Globus pallidus (tissue), 1 donor: ENCODE results near the gene GYG1.

Experiments
- DNase-seq: peaks from one replicate; pipeline ENCODE4 v3.0.0-alpha.2; 2015; ENCODE audit warnings: low spot score

GYG1 gene

GRCh38 chr3:149018247-149018646, 26.9 kb downstream of the GYG1 start:
- DNase-seq: no peak

DNA sequence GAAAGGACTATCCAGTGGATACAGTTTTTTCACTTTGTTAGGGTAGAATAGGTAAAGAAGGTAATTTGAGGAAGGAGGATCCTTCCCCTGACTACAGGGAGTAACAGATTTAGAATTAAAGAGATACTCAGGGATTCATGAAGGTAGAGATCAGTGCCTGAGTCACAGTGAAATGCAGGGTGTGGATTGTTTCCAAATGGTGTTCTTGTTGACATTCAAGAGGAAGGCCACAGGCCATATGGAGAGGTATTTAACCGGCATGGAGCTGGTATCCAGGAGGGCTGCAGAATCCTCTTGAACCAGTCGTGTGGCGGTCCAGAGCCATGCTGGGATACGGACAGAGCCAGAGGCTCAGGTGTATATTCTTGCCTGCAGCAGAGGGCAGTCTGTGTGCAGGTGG, 28.2 kb downstream of the GYG1 start:
- DNase-seq: no peak

GRCh38 chr3:149020196-149020838, 29.0 kb downstream of the GYG1 start:
- peak; percentile 24 for DNase-seq

DNA sequence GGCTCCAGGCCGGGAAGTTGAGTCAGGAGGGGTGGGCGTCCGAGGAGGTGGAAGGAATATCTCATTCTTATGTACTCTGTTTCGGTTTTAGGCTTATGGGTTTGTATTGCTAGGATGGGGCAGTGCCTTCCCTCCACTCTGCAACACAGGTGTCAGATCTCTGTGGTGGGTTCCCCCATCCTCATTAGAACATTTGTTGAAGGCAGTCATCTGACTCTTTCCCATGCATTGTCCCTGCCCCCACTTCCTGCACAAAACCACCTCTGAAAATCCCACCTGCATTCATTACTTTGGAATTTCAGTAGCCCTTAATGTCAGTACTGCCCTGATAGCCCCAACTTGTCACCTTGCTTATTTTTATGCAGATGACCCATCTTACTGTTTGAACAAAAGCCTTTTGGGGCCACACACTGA, 29.5 kb downstream of the GYG1 start:
- DNase-seq: no peak

- no peak for DNase-seq
These were observed 30.5 kb downstream of the GYG1 start for GRCh38 chr3:149021830-149022229.

GRCh38 chr3:149023951-149024350, 32.6 kb downstream of the GYG1 start:
- DNase-seq: no peak

DNA sequence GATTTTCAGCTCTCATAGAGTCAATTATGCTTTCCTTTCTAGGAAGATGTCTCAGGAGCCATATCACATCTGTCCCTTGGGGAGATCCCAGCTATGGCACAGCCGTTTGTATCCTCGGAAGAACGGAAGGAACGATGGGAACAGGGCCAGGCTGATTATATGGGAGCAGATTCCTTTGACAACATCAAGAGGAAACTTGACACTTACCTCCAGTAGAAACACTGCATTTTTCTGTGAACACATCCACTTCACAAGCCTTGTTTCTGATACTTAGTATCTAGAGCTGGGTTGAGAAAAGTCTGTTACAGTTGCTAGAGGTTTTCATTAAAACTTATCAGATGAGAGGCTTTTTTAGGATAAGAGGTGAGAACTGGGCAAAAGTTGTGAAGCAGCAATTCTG, 35.4 kb downstream of the GYG1 start:
- no peak for DNase-seq

DNA sequence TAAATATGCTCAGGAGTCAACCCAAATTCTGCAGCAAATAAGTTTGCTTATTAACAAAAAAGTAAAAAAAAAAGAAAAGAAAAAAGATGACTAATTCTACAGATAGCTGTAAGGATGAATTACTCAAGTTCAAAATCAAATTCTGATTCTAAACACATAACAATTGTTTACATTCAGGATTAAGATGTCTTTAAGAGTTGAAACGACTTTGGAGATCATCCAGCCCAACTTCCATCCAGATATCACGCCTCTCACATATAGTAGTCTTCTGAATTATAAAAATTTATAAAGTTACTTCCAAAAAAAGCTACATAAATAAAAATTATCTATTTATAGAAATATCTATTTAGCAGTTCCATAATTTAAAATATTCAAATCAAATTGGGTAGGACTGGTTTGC, 39.8 kb downstream of the GYG1 start:
- no peak for DNase-seq

GRCh38 chr3:149037684-149038083, 46.3 kb downstream of the GYG1 start:
- DNase-seq: no peak

- no peak for DNase-seq
These were observed 47.0 kb downstream of the GYG1 start for GRCh38 chr3:149038322-149038721.

- no peak for DNase-seq
These were observed 51.5 kb downstream of the GYG1 start for GRCh38 chr3:149042789-149043386.

GRCh38 chr3:149044339-149045083, 53.2 kb downstream of the GYG1 start:
- no peak for DNase-seq

DNA sequence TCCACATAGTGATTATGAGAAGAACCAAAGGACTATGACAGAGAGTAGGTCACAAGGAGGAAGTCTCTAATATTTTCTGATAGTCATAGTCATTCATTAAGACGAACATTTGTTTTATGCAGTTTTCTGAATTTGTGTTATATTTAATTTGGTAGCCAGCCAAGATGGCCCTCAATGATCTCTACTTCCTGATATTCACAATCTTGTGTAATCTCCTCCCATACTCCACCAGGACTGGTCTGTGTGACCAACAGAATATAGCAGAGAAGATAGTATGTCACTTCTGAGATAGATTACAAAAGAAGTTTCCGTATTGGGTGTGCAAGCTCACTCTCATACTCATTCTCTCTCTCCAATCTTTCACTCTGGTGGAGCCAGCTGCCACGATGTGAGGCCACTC, 64.2 kb downstream of the GYG1 start:
- DNase-seq: no peak

DNA sequence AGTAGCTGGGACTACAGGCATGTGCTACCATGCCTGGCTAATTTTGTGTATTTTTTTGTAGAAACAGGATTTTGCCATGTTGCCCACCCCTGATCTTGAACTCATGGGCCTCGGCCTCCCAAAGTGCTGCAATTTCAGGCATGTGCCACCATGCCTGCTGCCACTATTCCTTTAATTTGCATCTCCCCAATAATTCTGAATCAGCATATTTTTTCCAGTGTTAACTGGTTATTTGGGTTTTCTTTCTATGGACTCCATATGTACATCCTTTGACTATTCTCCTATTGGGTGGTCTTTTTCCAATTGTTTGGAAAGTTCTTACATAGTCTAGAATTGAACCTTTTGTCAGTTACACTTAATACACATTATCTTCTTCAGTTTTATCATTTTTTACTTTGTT, 66.9 kb downstream of the GYG1 start:
- no peak for DNase-seq

DNA sequence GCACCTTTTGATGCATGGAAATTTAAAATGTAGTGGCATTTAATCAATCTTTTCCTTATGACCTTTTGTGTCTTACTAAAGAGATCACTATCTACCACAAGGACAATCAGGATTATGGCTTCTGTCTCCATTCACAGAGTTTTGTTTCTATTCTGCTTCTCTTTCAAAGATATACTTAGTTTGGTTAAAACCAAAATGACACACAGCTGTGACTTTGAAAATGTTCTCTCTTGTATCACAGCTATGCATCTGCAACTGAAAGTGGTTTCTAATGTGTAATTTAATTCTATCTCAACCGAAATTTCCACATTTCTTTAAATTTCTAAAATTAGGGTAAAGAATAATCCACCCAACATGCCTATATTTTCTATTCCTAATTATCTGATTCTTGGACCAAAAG, 67.3 kb downstream of the GYG1 start:
- no peak for DNase-seq

DNA sequence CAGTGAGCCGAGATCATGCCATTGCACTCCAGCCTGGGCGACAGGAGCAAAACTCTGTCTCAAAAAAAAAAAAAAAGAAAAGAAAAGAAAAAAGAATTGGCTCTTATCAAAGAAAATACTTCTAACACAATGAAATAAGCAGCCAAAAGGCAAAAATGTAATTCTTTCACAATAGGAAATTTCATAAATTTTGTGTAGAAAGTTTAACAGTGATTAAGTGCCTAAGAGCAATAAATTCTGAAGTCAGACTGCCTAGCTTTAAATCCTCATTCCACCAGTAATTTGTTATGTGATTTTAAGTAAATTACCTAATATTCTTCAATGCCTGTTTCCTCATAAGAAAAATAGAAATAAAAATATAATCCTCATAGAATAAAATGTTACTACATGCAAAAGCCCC, 70.4 kb downstream of the GYG1 start:
- no peak for DNase-seq

DNA sequence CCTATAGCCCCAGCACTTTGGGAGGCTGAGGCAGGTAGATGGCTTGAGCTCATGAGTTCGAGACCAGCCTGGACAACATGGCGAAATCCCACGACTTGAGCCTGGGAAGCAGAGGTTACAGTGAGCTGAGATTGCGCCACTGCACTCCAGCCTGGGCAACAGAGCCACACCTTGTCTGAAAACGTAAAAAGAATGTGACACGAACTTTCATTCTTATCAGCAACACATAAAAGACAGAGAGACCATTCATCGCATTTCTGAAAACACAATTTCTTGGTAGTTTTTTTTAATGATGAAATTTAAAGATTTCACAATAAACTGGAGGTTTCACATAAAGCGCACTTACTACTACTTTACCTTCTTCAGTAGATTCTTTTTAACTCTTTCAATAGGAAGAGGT, 76.5 kb downstream of the GYG1 start:
- DNase-seq: no peak
